Measurements from ENCODE around the gene LNP1.

DNA sequence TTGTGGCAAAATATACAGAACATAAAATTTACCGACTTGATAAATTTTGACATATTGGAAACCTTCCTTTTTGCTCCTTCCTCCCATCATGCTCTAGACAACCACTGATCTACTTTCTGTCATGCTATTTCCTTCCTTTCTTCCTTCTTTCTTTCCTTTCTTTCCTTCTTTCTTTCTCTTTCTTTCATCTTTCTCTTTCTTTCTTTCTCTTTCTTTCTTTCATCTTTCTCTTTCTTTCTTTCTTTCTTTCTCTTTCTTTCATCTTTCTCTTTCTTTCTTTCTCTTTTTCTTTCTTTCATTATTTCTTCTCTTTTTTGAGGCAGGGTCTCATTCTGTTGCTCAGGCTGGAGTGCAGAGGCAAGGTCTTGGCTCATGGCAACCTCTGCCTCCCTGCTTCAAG, 82.2 kb downstream of the LNP1 start:
- no peak for TF ChIP-seq BACH2 (CRISPR knock-in tag; IDR thresholded peaks at IDR 0.05; ENCODE audit: borderline replicate concordance)
- no peak for TF ChIP-seq ZNF565 (CRISPR knock-in tag; conservative IDR thresholded peaks at IDR 0.05; ENCODE audit: low read depth)
- TF ChIP-seq TCF4 (CRISPR knock-in tag; IDR thresholded peaks at IDR 0.05; ENCODE audit: borderline replicate concordance), result no peak
- no peak for TF ChIP-seq GLIS3 (CRISPR knock-in tag; IDR thresholded peaks at IDR 0.05)
- no peak for TF ChIP-seq ZNF8 (CRISPR knock-in tag; IDR thresholded peaks at IDR 0.05)
- TF ChIP-seq, protein P1, sequence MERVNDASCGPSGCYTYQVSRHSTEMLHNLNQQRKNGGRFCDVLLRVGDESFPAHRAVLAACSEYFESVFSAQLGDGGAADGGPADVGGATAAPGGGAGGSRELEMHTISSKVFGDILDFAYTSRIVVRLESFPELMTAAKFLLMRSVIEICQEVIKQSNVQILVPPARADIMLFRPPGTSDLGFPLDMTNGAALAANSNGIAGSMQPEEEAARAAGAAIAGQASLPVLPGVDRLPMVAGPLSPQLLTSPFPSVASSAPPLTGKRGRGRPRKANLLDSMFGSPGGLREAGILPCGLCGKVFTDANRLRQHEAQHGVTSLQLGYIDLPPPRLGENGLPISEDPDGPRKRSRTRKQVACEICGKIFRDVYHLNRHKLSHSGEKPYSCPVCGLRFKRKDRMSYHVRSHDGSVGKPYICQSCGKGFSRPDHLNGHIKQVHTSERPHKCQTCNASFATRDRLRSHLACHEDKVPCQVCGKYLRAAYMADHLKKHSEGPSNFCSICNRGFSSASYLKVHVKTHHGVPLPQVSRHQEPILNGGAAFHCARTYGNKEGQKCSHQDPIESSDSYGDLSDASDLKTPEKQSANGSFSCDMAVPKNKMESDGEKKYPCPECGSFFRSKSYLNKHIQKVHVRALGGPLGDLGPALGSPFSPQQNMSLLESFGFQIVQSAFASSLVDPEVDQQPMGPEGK (CRISPR knock-in tag; IDR thresholded peaks at IDR 0.05; ENCODE audit: borderline replicate concordance), result no peak
- TF ChIP-seq SNAI2 (CRISPR knock-in tag; IDR thresholded peaks at IDR 0.05), result no peak
- TF ChIP-seq TOX (CRISPR knock-in tag; IDR thresholded peaks at IDR 0.05; ENCODE audit: borderline replicate concordance), result no peak
- TF ChIP-seq OSR1 (CRISPR knock-in tag; IDR thresholded peaks at IDR 0.05), result no peak
- TF ChIP-seq PPARA (CRISPR knock-in tag; IDR thresholded peaks at IDR 0.05; ENCODE audit: borderline replicate concordance), result no peak
- TF ChIP-seq ZFP3 (CRISPR knock-in tag; IDR thresholded peaks at IDR 0.05), result no peak
- TF ChIP-seq ZNF70 (CRISPR knock-in tag; IDR thresholded peaks at IDR 0.05), result no peak
- TF ChIP-seq, protein P2, sequence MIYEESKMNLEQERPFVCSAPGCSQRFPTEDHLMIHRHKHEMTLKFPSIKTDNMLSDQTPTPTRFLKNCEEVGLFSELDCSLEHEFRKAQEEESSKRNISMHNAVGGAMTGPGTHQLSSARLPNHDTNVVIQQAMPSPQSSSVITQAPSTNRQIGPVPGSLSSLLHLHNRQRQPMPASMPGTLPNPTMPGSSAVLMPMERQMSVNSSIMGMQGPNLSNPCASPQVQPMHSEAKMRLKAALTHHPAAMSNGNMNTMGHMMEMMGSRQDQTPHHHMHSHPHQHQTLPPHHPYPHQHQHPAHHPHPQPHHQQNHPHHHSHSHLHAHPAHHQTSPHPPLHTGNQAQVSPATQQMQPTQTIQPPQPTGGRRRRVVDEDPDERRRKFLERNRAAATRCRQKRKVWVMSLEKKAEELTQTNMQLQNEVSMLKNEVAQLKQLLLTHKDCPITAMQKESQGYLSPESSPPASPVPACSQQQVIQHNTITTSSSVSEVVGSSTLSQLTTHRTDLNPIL (CRISPR knock-in tag; IDR thresholded peaks at IDR 0.05; ENCODE audit: low read depth), result no peak

Data from SK-N-SH treated with all-trans-retinoic acid at 6 μM for 48 hours (cell line).